ENCODE results near the gene CNIH2. TPM values are rescaled to one million over a fixed set of nuclear protein-coding genes. Genes with fewer than 3 reads are reported as not detected.
"Not testable (repeated sequence)": the region's sequence is repeated elsewhere in the genome, so short reads cannot be mapped to it uniquely, and the experiment has no call there.

Gene CNIH2
- total RNA-seq, 4 donors from 2014 or later: not detected

- DNase-seq (ENCODE audit: low spot score) (no peak), ATAC-seq (ENCODE audit: low FRiP score) (no peak)
- no peak for TF ChIP-seq CTCF (IDR thresholded peaks at IDR 0.05)
Observed at GRCh38 chr11:66242095-66242765, 35.7 kb upstream of the CNIH2 start.

GRCh38 chr11:66243782-66244535 lies 34.0 kb upstream of the CNIH2 start:
- ATAC-seq (ENCODE audit: low FRiP score) (no peak), DNase-seq (ENCODE audit: low spot score) (no peak)
- TF ChIP-seq CTCF (IDR thresholded peaks at IDR 0.05): no peak

- TF ChIP-seq CTCF (IDR thresholded peaks at IDR 0.05): no peak
- ATAC-seq (ENCODE audit: low FRiP score): no peak
- DNase-seq (ENCODE audit: low spot score): no peak
Observed at GRCh38 chr11:66247295-66247694, 30.7 kb upstream of the CNIH2 start.

- DNase-seq (ENCODE audit: low spot score): no peak
- ATAC-seq (ENCODE audit: low FRiP score): no peak
Observed at GRCh38 chr11:66247801-66248200, 30.2 kb upstream of the CNIH2 start.

GRCh38 chr11:66248903-66249302 lies 29.1 kb upstream of the CNIH2 start:
- ATAC-seq (ENCODE audit: low FRiP score) (no peak), DNase-seq (ENCODE audit: low spot score) (no peak)
- TF ChIP-seq CTCF (IDR thresholded peaks at IDR 0.05): no peak

More at GRCh38 chr11:66247801-66248200, 30.2 kb upstream of the CNIH2 start:
- no peak for TF ChIP-seq CTCF (IDR thresholded peaks at IDR 0.05)

- no peak for TF ChIP-seq CTCF (IDR thresholded peaks at IDR 0.05)
- DNase-seq (ENCODE audit: low spot score) (no peak), ATAC-seq (ENCODE audit: low FRiP score) (no peak)
Observed at GRCh38 chr11:66251809-66252208, 26.2 kb upstream of the CNIH2 start.

GRCh38 chr11:66253081-66253480 lies 24.9 kb upstream of the CNIH2 start:
- not testable (repeated sequence) for ATAC-seq (ENCODE audit: low FRiP score); DNase-seq (ENCODE audit: low spot score)

All from omental fat pad (tissue), 4 donors.